ENCODE measurements around the gene CD47. TPM values are rescaled to one million over a fixed set of nuclear protein-coding genes. Genes with fewer than 3 reads are reported as not detected.

Gene CD47
- total and polyA plus RNA-seq, 2 experiments from 2014 or later = 81.7 to 101 TPM

- TF ChIP-seq EZH2 (IDR thresholded peaks at IDR 0.05; ENCODE audit: borderline replicate concordance) = no peak
- TF ChIP-seq, protein P1, sequence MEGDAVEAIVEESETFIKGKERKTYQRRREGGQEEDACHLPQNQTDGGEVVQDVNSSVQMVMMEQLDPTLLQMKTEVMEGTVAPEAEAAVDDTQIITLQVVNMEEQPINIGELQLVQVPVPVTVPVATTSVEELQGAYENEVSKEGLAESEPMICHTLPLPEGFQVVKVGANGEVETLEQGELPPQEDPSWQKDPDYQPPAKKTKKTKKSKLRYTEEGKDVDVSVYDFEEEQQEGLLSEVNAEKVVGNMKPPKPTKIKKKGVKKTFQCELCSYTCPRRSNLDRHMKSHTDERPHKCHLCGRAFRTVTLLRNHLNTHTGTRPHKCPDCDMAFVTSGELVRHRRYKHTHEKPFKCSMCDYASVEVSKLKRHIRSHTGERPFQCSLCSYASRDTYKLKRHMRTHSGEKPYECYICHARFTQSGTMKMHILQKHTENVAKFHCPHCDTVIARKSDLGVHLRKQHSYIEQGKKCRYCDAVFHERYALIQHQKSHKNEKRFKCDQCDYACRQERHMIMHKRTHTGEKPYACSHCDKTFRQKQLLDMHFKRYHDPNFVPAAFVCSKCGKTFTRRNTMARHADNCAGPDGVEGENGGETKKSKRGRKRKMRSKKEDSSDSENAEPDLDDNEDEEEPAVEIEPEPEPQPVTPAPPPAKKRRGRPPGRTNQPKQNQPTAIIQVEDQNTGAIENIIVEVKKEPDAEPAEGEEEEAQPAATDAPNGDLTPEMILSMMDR (IDR thresholded peaks at IDR 0.05; ENCODE audit: poor library complexity) = no peak
- H3K27me3 ChIP-seq = no peaks in the 10 kb centered on the region
- no peak for DNase-seq (ENCODE audit: low spot score)
- H3K27ac ChIP-seq = no peak overlapping the region
- H3K4me3 ChIP-seq = no peak overlapping the region
- no peaks in the 10 kb centered on the region for H3K79me2 ChIP-seq
- no peak overlapping the region for H2AFZ ChIP-seq
- H3K4me1 ChIP-seq (ENCODE audit: insufficient read depth) = no peaks in the 10 kb centered on the region
- H3K9me3 ChIP-seq (ENCODE audit: low read depth) = no peaks in the 10 kb centered on the region
- H3K36me3 ChIP-seq (replicated peaks; ENCODE audit: insufficient read depth, low read depth) = no peaks in the 10 kb centered on the region
- H3K4me2 ChIP-seq = no peak overlapping the region
- H4K20me1 ChIP-seq (ENCODE audit: insufficient read depth, poor library complexity, severe bottlenecking) = no peaks in the 10 kb centered on the region
- no peaks in the 10 kb centered on the region for H3K9me2 ChIP-seq (replicated peaks; ENCODE audit: insufficient read depth)
- WGBS (ENCODE audit: low lambda C conversion rate, missing lambda C conversion rate) = 96% methylated on average over 3 of the region's 3 CpGs
Observed at GRCh38 chr3:108110934-108111333, 20.1 kb upstream of the CD47 start.

DNA sequence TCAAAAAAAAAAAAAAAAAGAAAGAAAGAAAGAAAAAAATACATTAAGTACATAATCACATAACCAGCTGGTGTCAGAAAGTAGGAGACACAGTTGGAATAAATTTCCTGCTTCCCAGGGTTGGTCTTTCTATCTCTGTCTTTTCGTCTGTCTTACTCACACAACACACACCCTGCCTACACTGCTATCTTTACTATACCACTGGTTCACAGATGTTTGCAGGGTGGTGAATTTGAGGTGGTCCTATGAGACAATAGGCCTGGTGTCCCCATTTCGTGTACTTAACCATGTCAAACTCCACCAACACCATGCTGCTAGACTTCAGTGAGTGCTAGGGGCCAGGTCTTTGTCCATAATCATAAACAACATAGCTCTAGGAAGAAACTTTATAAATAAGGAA lies 17.6 kb upstream of the CD47 start:
- H3K27ac ChIP-seq = no peak overlapping the region
- H3K79me2 ChIP-seq = no peaks in the 10 kb centered on the region
- no peaks in the 10 kb centered on the region for H3K9me3 ChIP-seq (ENCODE audit: low read depth)
- H4K20me1 ChIP-seq (ENCODE audit: insufficient read depth, poor library complexity, severe bottlenecking) = no peaks in the 10 kb centered on the region
- H3K4me1 ChIP-seq (ENCODE audit: insufficient read depth) = no peaks in the 10 kb centered on the region
- H3K36me3 ChIP-seq (replicated peaks; ENCODE audit: insufficient read depth, low read depth) = no peaks in the 10 kb centered on the region
- DNase-seq (ENCODE audit: low spot score) = no peak
- no peak overlapping the region for H3K4me3 ChIP-seq
- no peaks in the 10 kb centered on the region for H3K9me2 ChIP-seq (replicated peaks; ENCODE audit: insufficient read depth)
- H3K27me3 ChIP-seq = no peaks in the 10 kb centered on the region
- WGBS (ENCODE audit: low lambda C conversion rate, missing lambda C conversion rate) = 83% methylated on average over 2 of the region's 2 CpGs
- H3K4me2 ChIP-seq = no peak overlapping the region
- no peak overlapping the region for H2AFZ ChIP-seq
- TF ChIP-seq, protein P1 (IDR thresholded peaks at IDR 0.05; ENCODE audit: poor library complexity) = no peak
- TF ChIP-seq EZH2 (IDR thresholded peaks at IDR 0.05; ENCODE audit: borderline replicate concordance) (no peak), EZH2phosphoT487 (IDR thresholded peaks at IDR 0.05; ENCODE audit: low read depth, severe bottlenecking, unreplicated experiment) (no peak)

DNA sequence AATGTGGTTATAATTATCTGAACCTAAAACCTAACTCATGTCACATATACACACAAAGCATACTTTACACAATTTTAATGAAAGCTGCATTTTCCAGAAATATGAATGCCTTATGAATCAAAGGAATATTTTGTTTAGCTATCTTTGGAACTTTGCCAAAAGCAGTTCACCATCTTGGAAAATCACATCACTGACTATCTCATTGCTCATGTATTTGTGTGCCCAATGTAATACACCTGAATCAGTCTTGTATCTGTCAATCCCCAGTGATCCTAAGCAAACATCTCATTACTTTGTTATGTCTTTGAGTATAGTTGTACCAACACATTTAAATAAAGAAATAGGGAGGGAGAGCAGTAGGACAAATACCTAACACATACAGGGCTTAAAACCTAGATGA lies 15.6 kb upstream of the CD47 start:
- H3K4me1 ChIP-seq (ENCODE audit: insufficient read depth) = no peaks in the 10 kb centered on the region
- H3K9me3 ChIP-seq (ENCODE audit: low read depth) = no peaks in the 10 kb centered on the region
- H3K9me2 ChIP-seq (replicated peaks; ENCODE audit: insufficient read depth) = no peaks in the 10 kb centered on the region
- H3K36me3 ChIP-seq (replicated peaks; ENCODE audit: insufficient read depth, low read depth) = no peaks in the 10 kb centered on the region
- H3K4me2 ChIP-seq = no peak overlapping the region
- no peaks in the 10 kb centered on the region for H3K79me2 ChIP-seq
- no peak overlapping the region for H3K27ac ChIP-seq
- TF ChIP-seq EZH2 (IDR thresholded peaks at IDR 0.05; ENCODE audit: borderline replicate concordance) (no peak), EZH2phosphoT487 (IDR thresholded peaks at IDR 0.05; ENCODE audit: low read depth, severe bottlenecking, unreplicated experiment) (no peak)
- TF ChIP-seq, protein P1 (IDR thresholded peaks at IDR 0.05; ENCODE audit: poor library complexity) = no peak
- H2AFZ ChIP-seq = no peak overlapping the region
- no peaks in the 10 kb centered on the region for H4K20me1 ChIP-seq (ENCODE audit: insufficient read depth, poor library complexity, severe bottlenecking)
- no peak overlapping the region for H3K4me3 ChIP-seq
- DNase-seq (ENCODE audit: low spot score) = no peak
- no peaks in the 10 kb centered on the region for H3K27me3 ChIP-seq

- H3K9me3 ChIP-seq (ENCODE audit: low read depth) = no peaks in the 10 kb centered on the region
- H3K9me2 ChIP-seq (replicated peaks; ENCODE audit: insufficient read depth) = no peaks in the 10 kb centered on the region
- no peaks in the 10 kb centered on the region for H3K36me3 ChIP-seq (replicated peaks; ENCODE audit: insufficient read depth, low read depth)
- H3K27ac ChIP-seq = no peak overlapping the region
- H2AFZ ChIP-seq = no peak overlapping the region
- no peak for DNase-seq (ENCODE audit: low spot score)
- H3K4me2 ChIP-seq = no peak overlapping the region
- 88% methylated on average over 3 of the region's 3 CpGs for WGBS (ENCODE audit: low lambda C conversion rate, missing lambda C conversion rate)
- no peaks in the 10 kb centered on the region for H3K4me1 ChIP-seq (ENCODE audit: insufficient read depth)
- H4K20me1 ChIP-seq (ENCODE audit: insufficient read depth, poor library complexity, severe bottlenecking) = no peaks in the 10 kb centered on the region
- no peak for TF ChIP-seq EZH2 (IDR thresholded peaks at IDR 0.05; ENCODE audit: borderline replicate concordance)
- TF ChIP-seq, protein P1 (IDR thresholded peaks at IDR 0.05; ENCODE audit: poor library complexity) = no peak
- TF ChIP-seq EZH2phosphoT487 (IDR thresholded peaks at IDR 0.05; ENCODE audit: low read depth, severe bottlenecking, unreplicated experiment) = no peak
- H3K79me2 ChIP-seq = no peaks in the 10 kb centered on the region
- H3K4me3 ChIP-seq = no peak overlapping the region
- H3K27me3 ChIP-seq = no peaks in the 10 kb centered on the region
Observed at GRCh38 chr3:108106031-108106430, 15.2 kb upstream of the CD47 start.
